H1 (cell line): ENCODE measurements around the gene CAVIN2. TPM values are rescaled to one million over a fixed set of nuclear protein-coding genes. Genes with fewer than 3 reads are reported as not detected.

Source experiments
- CTCF ChIA-PET: fragments of 300-600 bp; sonication (Branson Sonifier 250); formaldehyde crosslinking; loops from one replicate; lab custom pipeline; 2021; ENCODE audit not compliant: partially characterized antibody; lab: Charles Lee
- POLR2A ChIA-PET: fragments of 300-600 bp; sonication (Branson Sonifier 250); formaldehyde crosslinking; loops from one replicate; lab custom pipeline; 2021; ENCODE audit warnings: inconsistent platforms; ENCODE audit not compliant: partially characterized antibody; lab: Charles Lee
- DNase-seq, 2 experiments: peaks; one replicate each; pipeline versions ENCODE4 v3.0.0 to v3.0.0-alpha.2; 2010 to 2022; ENCODE audit warnings: low spot score in 2 of 2, low read depth in 1 of 2, mixed read lengths in 1 of 2
- FAIRE-seq: peaks from 2 replicates; lab custom pipeline; 2011; peaks lifted over from hg19 to GRCh38; lab: Jason Lieb, UNC
- H2AFZ ChIP-seq: 2 replicates; pipeline ENCODE4 v1.8.1; 2012; ENCODE audit warnings: low read length, inconsistent platforms
- H2AK5ac ChIP-seq: 2 replicates; pipeline ENCODE4 v1.6.1; 2013; ENCODE audit warnings: low read depth, low read length
- H2BK120ac ChIP-seq: replicated peaks from 2 replicates; pipeline ENCODE3; 2013; ENCODE audit warnings: low read depth, low read length, inconsistent platforms
- H2BK12ac ChIP-seq: 2 replicates; pipeline ENCODE4 v1.6.1; 2013; ENCODE audit warnings: low read depth, low read length
- H2BK15ac ChIP-seq: 2 replicates; pipeline ENCODE4 v1.6.1; 2013; ENCODE audit warnings: low read length
- H2BK20ac ChIP-seq: 2 replicates; pipeline ENCODE4 v1.6.1; 2013; ENCODE audit warnings: low read length
- H2BK5ac ChIP-seq: 2 replicates; pipeline ENCODE4 v1.6.1; 2013; ENCODE audit warnings: low read depth, low read length
- H3K14ac ChIP-seq: 2 replicates; pipeline ENCODE4 v1.6.1; 2013; ENCODE audit warnings: inconsistent platforms; ENCODE audit not compliant: insufficient read length
- H3K18ac ChIP-seq: 2 replicates; pipeline ENCODE4 v1.6.1; 2013; ENCODE audit warnings: low read length; ENCODE audit errors: extremely low read depth
- H3K23ac ChIP-seq: 2 replicates; pipeline ENCODE4 v1.6.1; 2013; ENCODE audit warnings: inconsistent platforms; ENCODE audit not compliant: insufficient read length
- H3K23me2 ChIP-seq: 2 replicates; pipeline ENCODE4 v1.6.1; 2013; ENCODE audit warnings: low read depth, low read length
- H3K27ac ChIP-seq: 2 replicates; pipeline ENCODE4 v1.6.1; 2011; ENCODE audit warnings: low read depth, low read length, inconsistent platforms
- H3K27me3 ChIP-seq, 4 experiments: replicated peaks in 1 of 4; 1 replicate in 1 of 4; 2 replicates in 3 of 4; pipeline versions ENCODE4 v1.6.1 to v1.8.1; 2011 to 2013; ENCODE audit warnings: low read length in 3 of 4, mild to moderate bottlenecking in 3 of 4, inconsistent platforms in 2 of 4, mixed read lengths in 2 of 4, moderate library complexity in 1 of 4; ENCODE audit not compliant: control insufficient read depth in 3 of 4, insufficient read depth in 3 of 4; ENCODE audit errors: extremely low read depth in 1 of 4
- H3K36me3 ChIP-seq, 4 experiments: 2 replicates each; pipeline versions ENCODE4 v1.6.1 to v1.8.1; 2011 to 2013; ENCODE audit warnings: mild to moderate bottlenecking in 4 of 4, low read length in 3 of 4, moderate library complexity in 2 of 4, control low read depth in 1 of 4, inconsistent platforms in 1 of 4; ENCODE audit not compliant: insufficient read depth in 4 of 4, control insufficient read depth in 2 of 4
- H3K4ac ChIP-seq: replicated peaks from 2 replicates; pipeline ENCODE3; 2013; ENCODE audit warnings: low read length, low read depth, mixed read lengths, inconsistent platforms; ENCODE audit not compliant: insufficient read length
- H3K4me1 ChIP-seq, 4 experiments: replicated peaks in 1 of 4; 1 replicate in 1 of 4; 2 replicates in 3 of 4; pipeline versions ENCODE4 v1.6.1 to v1.8.1; 2011 to 2013; ENCODE audit warnings: low read length in 3 of 4, inconsistent platforms in 2 of 4, mixed read lengths in 1 of 4; ENCODE audit not compliant: insufficient read depth in 4 of 4, control insufficient read depth in 3 of 4
- H3K4me2 ChIP-seq, 2 experiments: 2 replicates each; pipeline versions ENCODE4 v1.6.1 to v1.8.1; 2011 to 2013; ENCODE audit warnings: low read depth in 2 of 2, low read length in 2 of 2, control low read depth in 1 of 2, inconsistent platforms in 1 of 2, mild to moderate bottlenecking in 1 of 2; ENCODE audit not compliant: insufficient read depth in 1 of 2
- H3K4me3 ChIP-seq, 4 experiments: fragments of 200-600, 300-600 bp in 1 of 4; sonication (generic), shearing (Covaris generic), sonication (Bioruptor Twin) in 1 of 4; 2 replicates each; pipeline versions ENCODE4 v1.5.1 to v1.8.1; 2011 to 2016; ENCODE audit warnings: low read length in 4 of 4, low read depth in 3 of 4, control low read depth in 2 of 4, inconsistent platforms in 2 of 4, mild to moderate bottlenecking in 2 of 4, mixed read lengths in 1 of 4, moderate library complexity in 1 of 4; ENCODE audit not compliant: insufficient read depth in 2 of 4; ENCODE audit errors: extremely low read depth in 1 of 4
- H3K56ac ChIP-seq: replicated peaks from 2 replicates; pipeline ENCODE3; 2013; ENCODE audit warnings: low read depth, mild to moderate bottlenecking, mixed read lengths, low read length, inconsistent platforms; ENCODE audit not compliant: insufficient read length
- H3K79me1 ChIP-seq: 2 replicates; pipeline ENCODE4 v1.6.1; 2013; ENCODE audit warnings: low read depth, low read length, control low read depth
- H3K79me2 ChIP-seq, 2 experiments: 2 replicates each; pipeline versions ENCODE4 v1.6.1 to v1.8.1; 2012 to 2013; ENCODE audit warnings: low read length in 2 of 2, mild to moderate bottlenecking in 2 of 2, inconsistent platforms in 1 of 2; ENCODE audit not compliant: insufficient read depth in 2 of 2, control insufficient read depth in 1 of 2
- H3K9ac ChIP-seq, 4 experiments: replicated peaks in 1 of 4; 1 replicate in 1 of 4; 2 replicates in 3 of 4; pipeline versions ENCODE4 v1.6.1 to v1.8.1; 2011 to 2013; ENCODE audit warnings: low read depth in 3 of 4, low read length in 3 of 4, control low read depth in 2 of 4, mild to moderate bottlenecking in 2 of 4, moderate library complexity in 2 of 4, inconsistent platforms in 1 of 4; ENCODE audit errors: extremely low read depth in 1 of 4
- H3K9me3 ChIP-seq, 2 experiments: 2 replicates each; pipeline versions ENCODE4 v1.6.1 to v1.8.1; 2012 to 2013; ENCODE audit warnings: mild to moderate bottlenecking in 2 of 2, moderate library complexity in 2 of 2, control low read depth in 1 of 2, inconsistent platforms in 1 of 2, low read depth in 1 of 2, low read length in 1 of 2, mixed read lengths in 1 of 2; ENCODE audit not compliant: insufficient read depth in 2 of 2
- H4K20me1 ChIP-seq, 2 experiments: replicated peaks in 1 of 2; 2 replicates each; pipeline versions ENCODE3 to v1.8.1; 2011 to 2013; ENCODE audit warnings: inconsistent platforms in 2 of 2, low read length in 2 of 2, mild to moderate bottlenecking in 1 of 2; ENCODE audit not compliant: insufficient read depth in 2 of 2, control insufficient read depth in 1 of 2
- H4K5ac ChIP-seq: 2 replicates; pipeline ENCODE4 v1.6.1; 2013; ENCODE audit warnings: low read length, low read depth, mixed read lengths, inconsistent platforms; ENCODE audit not compliant: insufficient read length
- H4K8ac ChIP-seq: 2 replicates; pipeline ENCODE4 v1.8.0; 2013; ENCODE audit warnings: mild to moderate bottlenecking, moderate library complexity, low read length, inconsistent platforms; ENCODE audit not compliant: insufficient read depth; ENCODE audit errors: extremely low read depth
- H4K91ac ChIP-seq: replicated peaks from 2 replicates; pipeline ENCODE3; 2013; ENCODE audit warnings: low read length, mixed read lengths, inconsistent platforms; ENCODE audit not compliant: insufficient read length
- CREB1 ChIP-seq: IDR thresholded peaks from 2 replicates; pipeline ENCODE4 v1.6.1; 2012; ENCODE audit warnings: inconsistent platforms
- EZH2 ChIP-seq: fragments of 200-600 bp; sonication (generic); IDR thresholded peaks from 2 replicates; pipeline ENCODE4 v1.7.1; 2012; ENCODE audit warnings: low read depth, mild to moderate bottlenecking, moderate library complexity, low read length, inconsistent platforms; ENCODE audit not compliant: severe bottlenecking
- NRF1 ChIP-seq: IDR thresholded peaks from 2 replicates; pipeline ENCODE4 v1.6.1; 2011; ENCODE audit warnings: mild to moderate bottlenecking, low read depth, low read length, improper control_type of control experiment
- POU5F1 ChIP-seq: IDR thresholded peaks from 2 replicates; pipeline ENCODE4 v1.6.1; 2011; ENCODE audit warnings: low read depth, mild to moderate bottlenecking, low read length, moderate library complexity
- RAD21 ChIP-seq, 2 experiments: IDR thresholded peaks in 1 of 2; conservative IDR thresholded peaks in 1 of 2; 2 replicates each; pipeline ENCODE4 v1.6.1; 2011; ENCODE audit warnings: low read depth in 2 of 2, low read length in 2 of 2, improper control_type of control experiment in 1 of 2, inconsistent platforms in 1 of 2, mild to moderate bottlenecking in 1 of 2, moderate library complexity in 1 of 2
- RXRA ChIP-seq: IDR thresholded peaks from 2 replicates; pipeline ENCODE4 v1.6.1; 2011; ENCODE audit warnings: low read depth, mild to moderate bottlenecking, low read length, moderate library complexity; ENCODE audit not compliant: insufficient read depth
- TAF1 ChIP-seq: IDR thresholded peaks from 2 replicates; pipeline ENCODE4 v1.6.1; 2011; ENCODE audit warnings: mild to moderate bottlenecking, low read depth, low read length
- TEAD4 ChIP-seq: IDR thresholded peaks from 2 replicates; pipeline ENCODE4 v1.6.1; 2012; ENCODE audit warnings: low read depth, low read length, inconsistent platforms, mixed read lengths
- WGBS, 2 experiments: shearing (Covaris generic) in 1 of 2; methylation state at CpG; one replicate each; pipeline versions ENCODE4 v1.1.6 to v1.1.7; 2013 to 2015; ENCODE audit warnings: low lambda C conversion rate in 2 of 2, mixed read lengths in 2 of 2, inconsistent platforms in 1 of 2, low coverage in 1 of 2, missing lambda C conversion rate in 1 of 2; ENCODE audit not compliant: insufficient replicate concordance in 2 of 2, insufficient coverage in 1 of 2, insufficient read length in 1 of 2; ENCODE audit errors: extremely low coverage in 1 of 2, missing lambda C conversion rate in 1 of 2; 5-methylcytosine and 5-hydroxymethylcytosine counted together
- polyA plus RNA-seq, 7 experiments: library from polyadenylated mRNA; depleted of rRNA in 3 of 7; stranded (reverse) in 5 of 7; unstranded in 2 of 7; fragments of >200 nt in 5 of 7; fragments of 200-250 nt in 2 of 7; gene quantifications; 1 replicate in 5 of 7; 2 replicates in 1 of 7; 4 replicates in 1 of 7; pipeline versions ENCODE4 v1.2.1 to v1.2.3, GENCODE V29; 2011 to 2013; ENCODE audit warnings: missing spikeins in 2 of 7, mixed read lengths in 2 of 7
- total RNA-seq: library from RNA; stranded (reverse); fragmentation: NEBNext Ultra II Directional; extraction: Animal tissue kit (Norgen Biotek cat#: 25700); gene quantifications from 2 replicates; pipeline ENCODE4 v1.2.1, GENCODE V29; 2021

CAVIN2 gene
- total and polyA plus RNA-seq, 2 of the 8 experiments (the other 6 are each of a cell fraction or from before 2014, with no cell fraction given): 0.03 TPM; not detected in 1

- Histone ChIP-seq H2BK20ac (no peak overlapping the region), H3K18ac (no peak overlapping the region), H3K23me2 (no peaks in the 10 kb centered on the region), H4K20me1 (no peaks in the 10 kb centered on the region), H3K23ac (no peak overlapping the region), H2BK120ac (no peak overlapping the region), H3K27me3 (no peaks in the 10 kb centered on the region), H3K79me2 (no peaks in the 10 kb centered on the region), H3K56ac (no peak overlapping the region), H4K5ac (no peak overlapping the region), H3K4me3 (no peak overlapping the region), H3K4ac (no peak overlapping the region), H3K27ac (no peak overlapping the region), H3K9ac (no peak overlapping the region), H3K14ac (no peak overlapping the region), H4K91ac (no peak overlapping the region), H3K79me1 (no peaks in the 10 kb centered on the region), H2BK15ac (no peak overlapping the region), H3K9me3 (no peaks in the 10 kb centered on the region; a peak in 1 of 4 replicates), H2BK5ac (no peak overlapping the region), H3K4me2 (no peak overlapping the region), H3K4me1 (no peaks in the 10 kb centered on the region), H2BK12ac (no peak overlapping the region), H4K8ac (no peak overlapping the region), H2AK5ac (no peak overlapping the region), H3K36me3 (no peaks in the 10 kb centered on the region), H2AFZ (no peak overlapping the region)
- ChIA-PET POLR2A (no interaction called here), CTCF (interaction anchor here (1.8 to 4.1 kb wide), 2 partner anchors 48 to 83 kb away, joined by 5 to 12 read pairs; partner anchors contain the start of gene CAVIN2)
- FAIRE-seq (no peak), DNase-seq (no peak)
- WGBS, 2 experiments: 61% methylated on average over 3 of the region's 3 CpGs; no CpG with 5 or more reads in 1 of the 2 experiments
- TF ChIP-seq RXRA (no peak), NRF1 (no peak), POU5F1 (no peak), CREB1 (no peak), TAF1 (no peak), TEAD4 (no peak), RAD21 (IDR thresholded peaks at IDR 0.05 in 1 of 2, conservative IDR thresholded peaks at IDR 0.05 in 1 of 2; ENCODE audit: low read depth in 2 of 2, low read length in 2 of 2) (no peak), EZH2 (no peak)
Measured at GRCh38 chr2:191894681-191895147, 47.8 kb upstream of the CAVIN2 start.
